Heart right ventricle (tissue), 16 donors: ENCODE results near the gene ORM2. TPM values are rescaled to one million over a fixed set of nuclear protein-coding genes. Genes with fewer than 3 reads are reported as not detected.

ENCODE experiments used
- ATAC-seq, 8 donors: fragments of 200-7000 bp; cut with Tn5 transposase; one replicate each; pipeline ENCODE4 v1.9.1; 2020; ENCODE audit warnings: mild to moderate bottlenecking in 8 of 8, moderate library complexity in 8 of 8, moderate number of reproducible peaks in 1 of 8
- DNase-seq, 2 donors: peaks; one replicate each; pipeline ENCODE4 v3.0.0-alpha.2; 2020
- H3K27ac ChIP-seq, 10 donors: fragments of 200-600 bp; sonication (generic) in 2 of 10; one replicate each; pipeline versions ENCODE4 v1.5.0 to v1.8.0; 2020 to 2022; ENCODE audit warnings: mild to moderate bottlenecking in 3 of 10
- H3K27me3 ChIP-seq, 7 donors: fragments of 200-600 bp; one replicate each; pipeline ENCODE4 v1.8.0; 2021 to 2022; ENCODE audit warnings: mild to moderate bottlenecking in 2 of 7
- H3K36me3 ChIP-seq, 9 donors: fragments of 200-600 bp; sonication (generic) in 1 of 9; one replicate each; pipeline versions ENCODE4 v1.5.0 to v1.8.0; 2020 to 2022; ENCODE audit warnings: mild to moderate bottlenecking in 2 of 9
- H3K4me1 ChIP-seq, 9 donors: fragments of 200-600 bp; sonication (generic) in 1 of 9; one replicate each; pipeline versions ENCODE4 v1.5.0 to v1.8.0; 2020 to 2022; ENCODE audit warnings: mild to moderate bottlenecking in 4 of 9
- H3K4me3 ChIP-seq, 10 donors: fragments of 200-600 bp; sonication (generic) in 2 of 10; one replicate each; pipeline versions ENCODE4 v1.5.0 to v1.8.0; 2020 to 2022; ENCODE audit warnings: mild to moderate bottlenecking in 7 of 10, moderate library complexity in 2 of 10
- H3K9me3 ChIP-seq, 11 donors: fragments of 200-600 bp in 10 of 11; sonication (generic) in 2 of 11; one replicate each; pipeline versions ENCODE4 v1.5.0 to v1.8.0; 2013 to 2022; ENCODE audit warnings: mild to moderate bottlenecking in 2 of 11, control low read depth in 1 of 11, moderate library complexity in 1 of 11
- whole genome bisulfite sequencing, 2 donors: extraction: QIAGEN DNeasy Blood & Tissue Kit; methylation state at CpG; one replicate each; pipeline ENCODE4 v1.1.7; 2013; ENCODE audit warnings: inconsistent platforms in 1 of 2; 5-methylcytosine and 5-hydroxymethylcytosine counted together
- intact Hi-C, 10 donors: fragments of 100-400 bp; cut with DNase I; formaldehyde crosslinking; loops; one replicate each; pipeline versions ENCODE4 v1.11.1 to v1.14.2; 2022
- polyA plus RNA-seq, 2 donors: library from polyadenylated mRNA; stranded (reverse); fragments of 200-250 nt; gene quantifications; one replicate each; pipeline ENCODE4 v1.2.3, GENCODE V29; 2013
- total RNA-seq, 10 donors: library from RNA; stranded (reverse); fragmentation: NEBNext Ultra II Directional in 3 of 10; extraction: Animal tissue kit (Norgen Biotek cat#: 25700) in 3 of 10; gene quantifications; one replicate each; pipeline versions ENCODE4 v1.2.1 to v1.2.4, GENCODE V29; 2021 to 2023
- TF ChIP-seq, protein P1 (sequence below), 9 donors: fragments of 200-600 bp; sonication (generic) in 2 of 9; IDR thresholded peaks; one replicate each; pipeline versions ENCODE4 v1.5.0 to v1.8.0; 2021 to 2022; ENCODE audit warnings: antibody characterized with exemption in 9 of 9, mild to moderate bottlenecking in 5 of 9, moderate library complexity in 1 of 9
- donor health status: Arrhythmogenic right ventricular cardiomyopathy.
- donor health status: ischemic (EF 13 %, LVEDD 7.1; RV severe dilation, severe dysfunction).
- donor health status: healthy with polysubstance abuse.
- donor health status: DM: no; HTN: yes; CAD: no.
- donor health status: DM: no; HTN: no; CAD: no.
- donor health status: ischemic (EF 25% LVEDD 6.9; RV normal size, moderate dysfunction).
- donor health status: ischemic (EF 25% LVEDD 5.7; RV mildly dilated, moderate dysfunction).
- donor health status: healthy.
- donor health status: DM: yes; HTN: yes; CAD: no.
- donor health status: Ischemic cardiomyopathy.
- donor health status: ischemic (EF 35%, LVEDD 5.7; RV mildly dilated, moderate dysfunction).
- donor health status: nonischemic (EF 11% LVEDD 7.7; RV severe dilation, severe dysfunction).
- donor health status: DM: yes; HTN: yes; CAD: no.
- donor health status: PGD.
- donor health status: ischemic (EF 29% LVEDD 5.4; RV normal size, mild dysfunction).
- donor health status: nonischemic (EF 23%, LVEDD 6.1; RV moderate dilation, normal function).

ORM2 gene
- total and polyA plus RNA-seq, 12 donors = 0.44 TPM; not detected in 11

DNA sequence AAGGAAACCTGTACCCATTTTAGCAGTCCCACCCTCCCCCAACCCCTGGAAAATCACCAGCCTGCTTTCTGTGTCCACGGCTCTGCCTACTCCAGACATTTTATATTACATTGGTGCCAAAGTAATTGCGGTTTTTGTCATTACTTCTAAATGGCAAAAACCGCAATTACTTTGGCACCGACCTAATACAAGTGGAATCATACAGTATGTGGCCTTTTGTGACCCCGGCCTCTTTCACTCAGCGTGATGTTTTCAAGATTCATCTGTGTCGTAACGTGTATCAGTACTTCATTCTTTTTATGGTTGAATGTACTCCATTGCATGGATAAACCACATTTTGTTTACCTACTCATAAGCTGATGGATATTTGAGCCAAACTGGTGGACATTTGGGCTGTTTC is 16.5 kb upstream of the ORM2 start:
- Histone ChIP-seq H3K4me3 (no peak overlapping the region), H3K36me3 (peaks cover 0 to 13% (median 0%) of the 10 kb centered on the region in 9 donors), H3K27me3 (no peaks in the 10 kb centered on the region), H3K27ac (no peak overlapping the region), H3K4me1 (peaks cover 0 to 8% (median 0%) of the 10 kb centered on the region in 9 donors), H3K9me3 (peaks cover 0 to 8% (median 0%) of the 10 kb centered on the region in 11 donors)
- no peak for DNase-seq
- TF ChIP-seq, protein P1, sequence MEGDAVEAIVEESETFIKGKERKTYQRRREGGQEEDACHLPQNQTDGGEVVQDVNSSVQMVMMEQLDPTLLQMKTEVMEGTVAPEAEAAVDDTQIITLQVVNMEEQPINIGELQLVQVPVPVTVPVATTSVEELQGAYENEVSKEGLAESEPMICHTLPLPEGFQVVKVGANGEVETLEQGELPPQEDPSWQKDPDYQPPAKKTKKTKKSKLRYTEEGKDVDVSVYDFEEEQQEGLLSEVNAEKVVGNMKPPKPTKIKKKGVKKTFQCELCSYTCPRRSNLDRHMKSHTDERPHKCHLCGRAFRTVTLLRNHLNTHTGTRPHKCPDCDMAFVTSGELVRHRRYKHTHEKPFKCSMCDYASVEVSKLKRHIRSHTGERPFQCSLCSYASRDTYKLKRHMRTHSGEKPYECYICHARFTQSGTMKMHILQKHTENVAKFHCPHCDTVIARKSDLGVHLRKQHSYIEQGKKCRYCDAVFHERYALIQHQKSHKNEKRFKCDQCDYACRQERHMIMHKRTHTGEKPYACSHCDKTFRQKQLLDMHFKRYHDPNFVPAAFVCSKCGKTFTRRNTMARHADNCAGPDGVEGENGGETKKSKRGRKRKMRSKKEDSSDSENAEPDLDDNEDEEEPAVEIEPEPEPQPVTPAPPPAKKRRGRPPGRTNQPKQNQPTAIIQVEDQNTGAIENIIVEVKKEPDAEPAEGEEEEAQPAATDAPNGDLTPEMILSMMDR (IDR thresholded peaks at IDR 0.05) = no peak
- ATAC-seq = no peak
- 86 to 93% methylated on average over 8 of the region's 8 CpGs for WGBS, 2 donors
- intact Hi-C loops = no loop called here

DNA sequence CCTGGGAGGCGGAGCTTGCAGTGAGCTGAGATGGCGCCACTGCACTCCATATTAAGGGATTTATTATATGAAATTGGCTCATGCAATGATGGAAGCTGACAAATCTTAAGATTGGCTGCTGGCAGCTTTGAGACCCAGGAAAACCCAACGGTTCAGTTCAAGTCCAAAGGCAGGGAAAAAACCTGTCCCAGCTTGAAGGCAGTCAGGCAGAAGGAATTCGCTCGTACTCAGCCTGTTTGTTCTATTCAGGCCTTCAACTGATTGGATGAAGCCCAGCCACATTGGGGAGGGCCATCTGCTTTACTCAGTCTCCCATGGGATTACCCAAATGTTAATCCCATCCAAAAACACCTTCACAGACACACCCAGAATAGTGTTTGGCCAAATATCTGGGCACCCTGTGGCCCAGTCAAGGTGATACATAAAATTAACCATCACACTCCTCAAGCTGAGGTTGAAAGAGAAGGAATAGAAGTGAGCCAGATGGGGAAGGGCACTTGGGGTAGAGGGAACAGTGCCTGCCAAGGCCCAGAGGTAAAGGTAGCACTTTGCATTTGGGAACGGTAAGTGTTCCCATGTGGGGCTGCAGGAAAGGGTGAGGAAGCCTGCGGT is 15.3 kb upstream of the ORM2 start:
- peaks cover 0 to 8% (median 0%) of the 10 kb centered on the region in 9 donors for H3K4me1 ChIP-seq
- peaks cover 0 to 5% (median 0%) of the 10 kb centered on the region in 7 donors for H3K27me3 ChIP-seq
- TF ChIP-seq, protein P1 (IDR thresholded peaks at IDR 0.05) = no peak
- 75 to 83% methylated on average over 7 of the region's 7 CpGs for WGBS, 2 donors
- DNase-seq (no peak), ATAC-seq (peak in 1 of 8 donors; percentile 34)
- no peak overlapping the region for H3K27ac ChIP-seq
- peaks cover 0 to 11% (median 0%) of the 10 kb centered on the region in 9 donors for H3K36me3 ChIP-seq
- H3K9me3 ChIP-seq = peaks cover 0 to 8% (median 0%) of the 10 kb centered on the region in 11 donors
- H3K4me3 ChIP-seq = no peak overlapping the region
- intact Hi-C loops = no loop called here

- ATAC-seq (peak in 2 of 8 donors; percentile 26 to 63), DNase-seq (no peak)
- TF ChIP-seq, protein P1 (IDR thresholded peaks at IDR 0.05) = no peak
- Histone ChIP-seq H3K36me3 (peaks cover 0 to 9% (median 0%) of the 10 kb centered on the region in 9 donors), H3K4me3 (no peak overlapping the region), H3K27ac (no peak overlapping the region), H3K4me1 (peaks cover 0 to 8% (median 0%) of the 10 kb centered on the region in 9 donors), H3K27me3 (peaks cover 0 to 7% (median under 1%) of the 10 kb centered on the region in 7 donors), H3K9me3 (peaks cover 0 to 8% (median 0%) of the 10 kb centered on the region in 11 donors)
- WGBS, 2 donors = 82 to 87% methylated on average over 8 of the region's 8 CpGs
- intact Hi-C loops = no loop called here
These were observed 14.6 kb upstream of the ORM2 start for GRCh38 chr9:114314881-114315722.

- Histone ChIP-seq H3K9me3 (peaks cover 0 to 8% (median 0%) of the 10 kb centered on the region in 11 donors), H3K4me1 (peaks cover 0 to 8% (median 0%) of the 10 kb centered on the region in 9 donors), H3K36me3 (peaks cover 0 to 9% (median 0%) of the 10 kb centered on the region in 9 donors), H3K4me3 (no peak overlapping the region), H3K27ac (no peak overlapping the region), H3K27me3 (peaks cover 0 to 14% (median 4%) of the 10 kb centered on the region in 7 donors)
- TF ChIP-seq, protein P1 (IDR thresholded peaks at IDR 0.05) = no peak
- 79 to 88% methylated on average over 8 of the region's 8 CpGs for WGBS, 2 donors
- DNase-seq (no peak), ATAC-seq (no peak)
- intact Hi-C loops = no loop called here
These were observed 13.8 kb upstream of the ORM2 start for GRCh38 chr9:114315723-114316363.
